ENCODE results near the gene LSR.

LSR gene

DNA sequence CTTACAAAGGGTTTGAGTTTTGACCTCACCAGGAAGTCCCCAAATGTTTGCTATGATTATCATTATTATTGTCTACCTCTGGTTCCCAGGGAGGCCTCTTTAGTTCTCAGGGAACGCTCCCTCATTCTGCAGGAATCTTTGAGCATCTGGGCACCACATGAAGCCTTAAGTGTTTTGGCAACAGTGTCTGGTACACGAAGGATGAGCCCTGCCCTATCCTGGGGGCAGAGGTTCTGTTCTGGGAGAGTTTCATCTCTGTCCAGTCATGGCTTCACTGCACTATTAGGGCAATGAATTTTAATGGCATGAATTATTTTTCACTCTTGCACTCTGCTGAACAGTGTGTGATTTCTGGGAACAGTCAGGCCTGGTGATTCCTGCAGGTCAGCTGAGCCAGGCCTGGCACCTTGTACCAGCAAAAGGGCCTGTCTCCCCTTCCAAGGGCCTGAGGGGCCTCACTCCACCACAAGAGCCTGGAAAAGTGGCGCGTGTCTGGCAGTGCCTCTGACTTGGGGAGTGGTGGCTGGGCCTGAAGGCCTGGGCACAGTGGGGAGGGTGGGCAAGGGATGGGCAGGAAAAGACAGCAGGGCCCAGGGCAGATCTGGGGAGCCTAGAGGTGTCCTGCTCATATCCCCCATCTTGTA is 24.8 kb upstream of the LSR start:
- ChIA-PET POLR2A (no interaction called here), CTCF (no interaction called here)
- no peak for DNase-seq (ENCODE audit: low read depth, low spot score)
- TF ChIP-seq, protein P1, sequence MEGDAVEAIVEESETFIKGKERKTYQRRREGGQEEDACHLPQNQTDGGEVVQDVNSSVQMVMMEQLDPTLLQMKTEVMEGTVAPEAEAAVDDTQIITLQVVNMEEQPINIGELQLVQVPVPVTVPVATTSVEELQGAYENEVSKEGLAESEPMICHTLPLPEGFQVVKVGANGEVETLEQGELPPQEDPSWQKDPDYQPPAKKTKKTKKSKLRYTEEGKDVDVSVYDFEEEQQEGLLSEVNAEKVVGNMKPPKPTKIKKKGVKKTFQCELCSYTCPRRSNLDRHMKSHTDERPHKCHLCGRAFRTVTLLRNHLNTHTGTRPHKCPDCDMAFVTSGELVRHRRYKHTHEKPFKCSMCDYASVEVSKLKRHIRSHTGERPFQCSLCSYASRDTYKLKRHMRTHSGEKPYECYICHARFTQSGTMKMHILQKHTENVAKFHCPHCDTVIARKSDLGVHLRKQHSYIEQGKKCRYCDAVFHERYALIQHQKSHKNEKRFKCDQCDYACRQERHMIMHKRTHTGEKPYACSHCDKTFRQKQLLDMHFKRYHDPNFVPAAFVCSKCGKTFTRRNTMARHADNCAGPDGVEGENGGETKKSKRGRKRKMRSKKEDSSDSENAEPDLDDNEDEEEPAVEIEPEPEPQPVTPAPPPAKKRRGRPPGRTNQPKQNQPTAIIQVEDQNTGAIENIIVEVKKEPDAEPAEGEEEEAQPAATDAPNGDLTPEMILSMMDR (IDR thresholded peaks at IDR 0.05; ENCODE audit: insufficient read depth, low read length, missing control alignments): no peak
- H3K4me3 ChIP-seq (ENCODE audit: low read depth, low read length): no peak overlapping the region

- no peak for DNase-seq (ENCODE audit: low read depth, low spot score)
- CTCF ChIA-PET: no interaction called here
- H3K4me3 ChIP-seq (ENCODE audit: low read depth, low read length): no peak overlapping the region
- TF ChIP-seq, protein P1 (IDR thresholded peaks at IDR 0.05; ENCODE audit: insufficient read depth, low read length, missing control alignments): no peak
- POLR2A ChIA-PET: no interaction called here
Observed at GRCh38 chr19:35224681-35225571, 23.9 kb upstream of the LSR start.

GRCh38 chr19:35225951-35226350 is 22.9 kb upstream of the LSR start:
- ChIA-PET POLR2A (no interaction called here), CTCF (no interaction called here)
- no peak overlapping the region for H3K4me3 ChIP-seq (ENCODE audit: low read depth, low read length)
- no peak for DNase-seq (ENCODE audit: low read depth, low spot score)
- TF ChIP-seq, protein P1 (IDR thresholded peaks at IDR 0.05; ENCODE audit: insufficient read depth, low read length, missing control alignments): no peak

DNA sequence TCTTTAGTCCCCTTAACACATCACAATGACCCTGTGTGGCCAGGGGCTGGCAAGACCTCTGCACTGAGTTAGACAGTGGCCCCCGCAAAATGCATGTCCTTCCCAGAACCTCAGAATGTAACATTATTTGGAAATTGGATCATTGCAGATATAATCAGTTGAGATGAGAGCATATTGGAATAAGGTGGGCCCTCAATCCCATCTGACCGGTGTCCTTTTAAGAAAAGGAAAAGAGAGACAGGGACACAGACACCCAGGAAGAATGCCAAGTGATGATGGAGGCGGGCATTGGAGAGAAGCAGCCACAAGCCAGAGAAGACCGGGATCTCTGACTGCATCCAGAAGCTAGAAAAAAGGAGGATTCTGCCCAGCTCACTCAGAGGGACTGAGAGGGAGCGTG is 22.1 kb upstream of the LSR start:
- H3K4me3 ChIP-seq (ENCODE audit: low read depth, low read length): no peak overlapping the region
- CTCF ChIA-PET: no interaction called here
- TF ChIP-seq, protein P1 (IDR thresholded peaks at IDR 0.05; ENCODE audit: insufficient read depth, low read length, missing control alignments): no peak
- POLR2A ChIA-PET: no interaction called here
- DNase-seq (ENCODE audit: low read depth, low spot score): no peak

DNA sequence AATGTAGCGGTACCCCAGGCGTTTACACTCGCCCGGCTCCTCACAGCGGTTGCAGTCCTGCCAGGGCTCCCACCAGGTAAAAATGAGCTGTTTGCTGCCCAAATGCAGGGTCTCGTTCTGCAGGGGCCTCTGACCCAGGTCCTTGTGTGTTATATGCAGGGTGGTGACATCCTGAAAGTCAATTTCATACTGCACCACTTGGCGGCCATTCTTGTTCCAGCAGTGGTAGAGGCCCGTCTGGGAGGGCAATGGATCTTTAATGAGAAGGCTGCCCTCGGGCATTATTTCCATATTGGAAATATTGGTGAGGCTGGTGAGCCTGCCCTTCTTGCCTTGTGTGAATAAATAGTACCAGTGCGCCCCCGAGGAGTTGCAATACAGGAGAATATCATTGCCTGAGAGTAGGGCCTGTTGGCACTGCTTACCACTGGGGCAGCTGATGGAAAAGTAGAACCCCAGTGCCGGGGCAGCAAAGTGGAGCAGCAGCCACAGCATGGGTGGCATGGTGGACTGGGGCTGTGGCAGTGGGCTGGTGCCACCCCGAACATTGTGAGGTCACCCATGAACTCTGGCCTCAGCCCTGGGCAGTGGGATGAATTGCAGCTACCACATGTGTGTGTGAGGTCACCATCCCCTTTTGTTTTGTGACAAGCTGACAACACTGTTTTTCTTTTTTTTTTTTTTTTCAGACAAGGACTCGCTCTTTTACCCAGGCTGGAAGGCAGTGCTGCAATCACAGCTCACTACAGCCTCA is 20.4 kb upstream of the LSR start, which contains the start of gene FAM187B:
FAM187B (minus strand) TSS at position 563 of the 754 bp plus-strand sequence; CDS start at position 504, 59 bp downstream.
- ChIA-PET CTCF (no interaction called here), POLR2A (no interaction called here)

More for the DNA sequence above, 20.4 kb upstream of the LSR start, which contains the start of gene FAM187B:
- TF ChIP-seq, protein P1 (IDR thresholded peaks at IDR 0.05; ENCODE audit: insufficient read depth, low read length, missing control alignments): no peak
- DNase-seq (ENCODE audit: low read depth, low spot score): no peak
- no peak within 1 kb of the TSS for H3K4me3 ChIP-seq (ENCODE audit: low read depth, low read length)
